Measurements from ENCODE around the gene PODXL2. TPM values are rescaled to one million over a fixed set of nuclear protein-coding genes. Genes with fewer than 3 reads are reported as not detected.

Gene PODXL2, protein sequence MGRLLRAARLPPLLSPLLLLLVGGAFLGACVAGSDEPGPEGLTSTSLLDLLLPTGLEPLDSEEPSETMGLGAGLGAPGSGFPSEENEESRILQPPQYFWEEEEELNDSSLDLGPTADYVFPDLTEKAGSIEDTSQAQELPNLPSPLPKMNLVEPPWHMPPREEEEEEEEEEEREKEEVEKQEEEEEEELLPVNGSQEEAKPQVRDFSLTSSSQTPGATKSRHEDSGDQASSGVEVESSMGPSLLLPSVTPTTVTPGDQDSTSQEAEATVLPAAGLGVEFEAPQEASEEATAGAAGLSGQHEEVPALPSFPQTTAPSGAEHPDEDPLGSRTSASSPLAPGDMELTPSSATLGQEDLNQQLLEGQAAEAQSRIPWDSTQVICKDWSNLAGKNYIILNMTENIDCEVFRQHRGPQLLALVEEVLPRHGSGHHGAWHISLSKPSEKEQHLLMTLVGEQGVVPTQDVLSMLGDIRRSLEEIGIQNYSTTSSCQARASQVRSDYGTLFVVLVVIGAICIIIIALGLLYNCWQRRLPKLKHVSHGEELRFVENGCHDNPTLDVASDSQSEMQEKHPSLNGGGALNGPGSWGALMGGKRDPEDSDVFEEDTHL
- total RNA-seq = 10 to 100 TPM in 2 of 3 donors, 1 to 10 TPM in 1; 5.4 to 18.5 (median 16.2) TPM
- long read RNA-seq, donor 1, transcript PODXL2-201 (8 exons, 2,186 nt) = major isoform, 23 of 29 reads
- long read RNA-seq, donor 1, partial matches to known transcripts = 5 of 29 reads
- long read RNA-seq, donor 1, other reads (novel, unspliced or antisense) = 1 of 29 reads
- long read RNA-seq, donor 2, transcript PODXL2-201 (8 exons, 2,186 nt) = major isoform, 5 of 5 reads
- long read RNA-seq, donor 2, partial matches to known transcripts = 0 of 5 reads
- long read RNA-seq, donor 2, other reads (novel, unspliced or antisense) = 0 of 5 reads

DNA sequence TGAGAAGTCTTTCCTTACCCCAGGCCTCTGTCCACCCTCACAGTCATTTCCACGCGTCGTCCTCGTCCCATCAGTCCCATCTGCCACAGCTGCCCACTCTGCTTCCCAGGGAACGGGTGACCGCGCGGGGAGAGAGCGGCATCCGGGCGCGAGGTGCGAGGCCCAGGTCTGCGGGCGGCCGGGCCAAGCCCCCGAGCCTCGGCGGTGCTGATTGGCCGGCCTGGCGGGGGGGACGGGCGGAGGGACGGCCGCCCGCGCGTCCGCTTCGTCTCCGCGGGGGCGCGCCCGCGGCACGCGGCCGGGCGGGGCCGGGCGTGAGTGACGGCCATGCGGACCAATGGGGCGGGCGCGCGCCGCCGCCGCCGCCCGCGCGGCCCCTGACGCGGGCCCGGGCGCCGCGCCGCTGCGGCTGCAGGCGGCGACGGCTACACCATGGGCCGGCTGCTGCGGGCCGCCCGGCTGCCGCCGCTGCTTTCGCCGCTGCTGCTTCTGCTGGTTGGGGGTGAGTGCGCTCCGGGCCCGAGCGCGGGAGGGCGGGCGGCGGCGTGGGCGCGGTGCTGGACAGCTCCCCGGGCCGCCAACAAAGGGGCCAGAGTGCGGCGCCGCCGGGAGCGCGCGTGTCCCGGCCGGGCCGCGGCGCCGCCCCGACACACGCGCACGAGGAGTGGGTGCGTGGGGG lies at the start of gene PODXL2:
TSS of gene PODXL2 (plus strand) at position 398 of the 679 bp plus-strand sequence. CDS start at position 433, 35 bp downstream.
- H3K36me3 ChIP-seq (ENCODE audit: low read depth) = no peaks in the 10 kb centered on the region
- ATAC-seq (peak; percentile 79), DNase-seq (peak in 2 of 3 donors; percentile 50 to 70)
- H3K4me3 ChIP-seq = no peak within 1 kb of the TSS
- no peaks in the 10 kb centered on the region for H3K9me3 ChIP-seq
- intact Hi-C loops (cut with DNase I, micrococcal nuclease) = no loop called here
- peaks cover 10% of the 10 kb centered on the region for H3K4me1 ChIP-seq (ENCODE audit: low read depth)
- TF ChIP-seq, protein P1, sequence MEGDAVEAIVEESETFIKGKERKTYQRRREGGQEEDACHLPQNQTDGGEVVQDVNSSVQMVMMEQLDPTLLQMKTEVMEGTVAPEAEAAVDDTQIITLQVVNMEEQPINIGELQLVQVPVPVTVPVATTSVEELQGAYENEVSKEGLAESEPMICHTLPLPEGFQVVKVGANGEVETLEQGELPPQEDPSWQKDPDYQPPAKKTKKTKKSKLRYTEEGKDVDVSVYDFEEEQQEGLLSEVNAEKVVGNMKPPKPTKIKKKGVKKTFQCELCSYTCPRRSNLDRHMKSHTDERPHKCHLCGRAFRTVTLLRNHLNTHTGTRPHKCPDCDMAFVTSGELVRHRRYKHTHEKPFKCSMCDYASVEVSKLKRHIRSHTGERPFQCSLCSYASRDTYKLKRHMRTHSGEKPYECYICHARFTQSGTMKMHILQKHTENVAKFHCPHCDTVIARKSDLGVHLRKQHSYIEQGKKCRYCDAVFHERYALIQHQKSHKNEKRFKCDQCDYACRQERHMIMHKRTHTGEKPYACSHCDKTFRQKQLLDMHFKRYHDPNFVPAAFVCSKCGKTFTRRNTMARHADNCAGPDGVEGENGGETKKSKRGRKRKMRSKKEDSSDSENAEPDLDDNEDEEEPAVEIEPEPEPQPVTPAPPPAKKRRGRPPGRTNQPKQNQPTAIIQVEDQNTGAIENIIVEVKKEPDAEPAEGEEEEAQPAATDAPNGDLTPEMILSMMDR (IDR thresholded peaks at IDR 0.05) = no peak

DNA sequence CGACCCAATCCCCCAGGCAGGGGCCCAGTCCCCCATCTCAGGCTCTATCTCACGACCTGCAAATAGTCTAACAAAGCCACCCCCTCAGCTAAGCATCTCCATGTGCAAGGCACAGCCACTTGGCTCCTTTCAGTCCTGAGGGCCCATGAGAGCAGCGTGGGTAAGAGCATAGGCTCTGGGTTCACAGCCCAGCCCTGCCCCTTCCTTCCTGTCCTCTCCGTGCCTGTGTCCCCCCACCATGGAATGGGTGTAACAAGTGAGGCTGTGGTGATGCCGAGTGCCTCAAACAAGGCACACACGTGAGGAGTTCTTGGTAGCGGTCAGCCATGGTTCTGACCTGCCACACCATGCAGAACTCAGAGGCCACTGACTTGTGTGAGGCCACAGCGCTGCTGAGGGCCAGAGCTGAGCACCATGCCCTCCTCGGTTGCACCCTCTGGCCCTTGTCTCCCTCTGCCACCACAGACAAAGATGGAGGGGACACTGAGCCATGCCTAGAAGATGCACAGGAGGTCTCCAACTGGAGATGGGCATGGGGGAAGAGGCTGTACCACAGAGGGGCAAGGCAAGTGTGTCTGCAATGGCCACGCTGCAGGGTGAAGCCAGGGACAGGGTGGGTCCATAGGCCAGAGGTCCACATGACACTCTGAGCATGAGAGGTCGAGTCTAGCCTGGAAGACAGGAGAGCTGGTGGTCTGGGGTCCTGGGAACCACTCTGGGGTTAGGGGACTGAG lies 48.5 kb upstream of the PODXL2 start:
- H3K9me3 ChIP-seq = no peaks in the 10 kb centered on the region

DNA sequence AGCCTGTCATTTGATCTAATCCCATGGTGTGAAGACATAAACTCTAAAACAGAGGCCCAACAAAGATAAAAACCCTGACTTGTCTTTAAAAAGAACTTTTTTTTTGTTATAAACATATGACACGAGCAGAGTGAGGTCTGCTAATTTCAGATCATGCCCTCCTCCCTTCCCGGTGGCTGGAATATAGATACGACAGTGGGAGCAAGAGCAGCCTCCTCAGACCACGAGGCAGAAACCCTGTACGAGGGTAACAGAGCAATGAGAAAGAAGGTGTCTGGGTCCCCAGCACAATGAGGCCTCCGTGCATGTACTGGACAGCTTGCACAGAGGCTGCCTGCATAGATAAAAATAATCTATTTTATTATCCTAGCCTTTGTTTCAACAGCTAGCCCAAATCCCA lies 44.3 kb upstream of the PODXL2 start:
- ATAC-seq = no peak
- intact Hi-C loops (cut with DNase I, micrococcal nuclease) = no loop called here
- peaks cover 14% of the 10 kb centered on the region for H3K4me1 ChIP-seq (ENCODE audit: low read depth)

More for the DNA sequence above, 48.5 kb upstream of the PODXL2 start:
- TF ChIP-seq, protein P1 (IDR thresholded peaks at IDR 0.05) = no peak
- ATAC-seq = no peak
- DNase-seq = no peak
- Histone ChIP-seq H3K36me3 (ENCODE audit: low read depth) (no peaks in the 10 kb centered on the region), H3K4me3 (no peak overlapping the region), H3K4me1 (ENCODE audit: low read depth) (peaks cover under 1% of the 10 kb centered on the region)
- intact Hi-C loops (cut with DNase I, micrococcal nuclease) = no loop called here

DNA sequence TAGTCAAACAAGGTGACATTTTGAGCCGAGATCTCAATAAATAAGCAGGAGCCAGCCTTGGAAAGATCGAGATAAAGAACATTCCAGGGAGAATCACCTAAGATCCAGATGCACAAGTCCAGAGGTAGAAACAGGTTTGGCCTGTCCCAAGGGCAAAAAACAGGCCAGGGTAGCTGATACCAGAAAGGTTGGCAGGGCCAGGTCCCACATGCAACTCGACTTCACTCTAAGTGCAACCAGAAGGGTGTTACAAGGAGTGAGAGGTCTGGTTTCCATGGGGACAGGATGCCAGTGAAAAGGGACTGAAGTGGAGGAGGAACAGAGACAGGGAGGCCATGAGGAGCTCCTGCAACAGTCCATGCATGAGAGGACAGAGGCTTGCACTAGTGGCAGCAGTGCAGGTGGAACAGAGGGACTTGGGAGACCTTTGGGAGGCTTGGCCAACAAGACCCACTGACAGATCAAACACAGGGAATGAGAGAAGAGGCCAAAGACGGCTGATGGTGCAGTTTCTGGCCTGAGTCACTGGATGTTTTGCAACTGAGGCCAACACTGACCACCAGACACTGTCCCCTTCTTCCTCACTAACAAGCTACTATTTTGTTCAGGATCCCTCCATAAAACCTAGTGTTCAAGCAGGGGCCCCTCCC lies 43.7 kb upstream of the PODXL2 start:
- H3K4me1 ChIP-seq (ENCODE audit: low read depth) = peaks cover 14% of the 10 kb centered on the region
- no peaks in the 10 kb centered on the region for H3K9me3 ChIP-seq
- TF ChIP-seq, protein P1 (IDR thresholded peaks at IDR 0.05) = no peak
- DNase-seq = no peak
- no peak overlapping the region for H3K4me3 ChIP-seq
- intact Hi-C loops (cut with DNase I, micrococcal nuclease) = no loop called here
- no peaks in the 10 kb centered on the region for H3K36me3 ChIP-seq (ENCODE audit: low read depth)
- no peak for ATAC-seq

More for the DNA sequence above, 44.3 kb upstream of the PODXL2 start:
- TF ChIP-seq, protein P1 (IDR thresholded peaks at IDR 0.05) = no peak
- no peak for DNase-seq
- no peak overlapping the region for H3K4me3 ChIP-seq
- H3K36me3 ChIP-seq (ENCODE audit: low read depth) = no peaks in the 10 kb centered on the region
- H3K9me3 ChIP-seq = no peaks in the 10 kb centered on the region

All from mucosa of descending colon (tissue), 3 donors.